ENCODE data around the gene CASP9.
"Not testable (repeated sequence)": the region's sequence is repeated elsewhere in the genome, so short reads cannot be mapped to it uniquely, and the experiment has no call there.

CASP9 gene

GRCh38 chr1:15466955-15467625, 56.9 kb downstream of the CASP9 start:
- not testable (repeated sequence) for DNase-seq

GRCh38 chr1:15465674-15466073, 58.3 kb downstream of the CASP9 start:
- no peak for DNase-seq

GRCh38 chr1:15463926-15464322, 60.1 kb downstream of the CASP9 start:
- DNase-seq = not testable (repeated sequence)

GRCh38 chr1:15463064-15463800, 60.8 kb downstream of the CASP9 start:
- not testable (repeated sequence) for DNase-seq

- DNase-seq = no peak
Observed at GRCh38 chr1:15460708-15461095, 63.3 kb downstream of the CASP9 start.

GRCh38 chr1:15459771-15460707, 64.0 kb downstream of the CASP9 start:
- DNase-seq = no peak

- not testable (repeated sequence) for DNase-seq
Observed at GRCh38 chr1:15458388-15458787, 65.6 kb downstream of the CASP9 start.

- DNase-seq = no peak
Observed at GRCh38 chr1:15457585-15457984, 66.4 kb downstream of the CASP9 start.

GRCh38 chr1:15456313-15456954, 67.6 kb downstream of the CASP9 start, which contains the start of gene CELA2A:
Gene CELA2A (plus strand): TSS chr1:15456732. CDS start chr1:15456754, 22 bp downstream.
- no peak for DNase-seq

GRCh38 chr1:15455522-15455921, 68.5 kb downstream of the CASP9 start:
- no peak for DNase-seq

- no peak for DNase-seq
Observed at GRCh38 chr1:15454256-15454655, 69.8 kb downstream of the CASP9 start.

- no peak for DNase-seq
Observed at GRCh38 chr1:15453734-15454133, 70.3 kb downstream of the CASP9 start.

GRCh38 chr1:15452866-15453571, 71.0 kb downstream of the CASP9 start:
- no peak for DNase-seq

GRCh38 chr1:15452216-15452615, 71.8 kb downstream of the CASP9 start:
- no peak for DNase-seq

- no peak for DNase-seq
Observed at GRCh38 chr1:15451014-15451722, 72.8 kb downstream of the CASP9 start.

- DNase-seq = no peak
Observed at GRCh38 chr1:15449567-15449966, 74.4 kb downstream of the CASP9 start.

- no peak for DNase-seq
Observed at GRCh38 chr1:15448877-15449462, 75.0 kb downstream of the CASP9 start.

- no peak for DNase-seq
Observed at GRCh38 chr1:15446212-15446611, 77.8 kb downstream of the CASP9 start.

GRCh38 chr1:15445390-15446122, 78.5 kb downstream of the CASP9 start:
- DNase-seq = no peak
